Eye (tissue), 1 donor: ENCODE data around the gene KCNE1.
"Not testable (repeated sequence)": the region's sequence is repeated elsewhere in the genome, so short reads cannot be mapped to it uniquely, and the experiment has no call there.

Experiments used
- DNase-seq: peaks from one replicate; pipeline ENCODE4 v3.0.0-alpha.2; 2015

Gene KCNE1

GRCh38 chr21:34510148-34511142, 1.6 kb downstream of the KCNE1 start:
- peak; percentile 57 for DNase-seq

GRCh38 chr21:34509151-34509550, 2.9 kb downstream of the KCNE1 start:
- no peak for DNase-seq

- DNase-seq = no peak
Observed at GRCh38 chr21:34504595-34504994, 7.4 kb downstream of the KCNE1 start.

- DNase-seq = no peak
Observed at GRCh38 chr21:34502480-34503106, 9.4 kb downstream of the KCNE1 start.

GRCh38 chr21:34501716-34502115, 10.3 kb downstream of the KCNE1 start:
- no peak for DNase-seq

- DNase-seq = no peak
Observed at GRCh38 chr21:34500191-34500590, 11.8 kb downstream of the KCNE1 start.

GRCh38 chr21:34499116-34499515, 12.9 kb downstream of the KCNE1 start:
- no peak for DNase-seq

GRCh38 chr21:34498623-34499022, 13.4 kb downstream of the KCNE1 start:
- no peak for DNase-seq

- not testable (repeated sequence) for DNase-seq
Observed at GRCh38 chr21:34483854-34484253, 28.2 kb downstream of the KCNE1 start.

- DNase-seq = not testable (repeated sequence)
Observed at GRCh38 chr21:34483435-34483834, 28.6 kb downstream of the KCNE1 start.

GRCh38 chr21:34467333-34467732, 44.7 kb downstream of the KCNE1 start:
- DNase-seq = not testable (repeated sequence)

- not testable (repeated sequence) for DNase-seq
Observed at GRCh38 chr21:34459426-34459825, 52.6 kb downstream of the KCNE1 start.

GRCh38 chr21:34458266-34458665, 53.7 kb downstream of the KCNE1 start:
- not testable (repeated sequence) for DNase-seq

GRCh38 chr21:34456180-34456579, 55.8 kb downstream of the KCNE1 start:
- DNase-seq = not testable (repeated sequence)

GRCh38 chr21:34455628-34456027, 56.4 kb downstream of the KCNE1 start:
- not testable (repeated sequence) for DNase-seq

GRCh38 chr21:34447018-34447417, 65.0 kb downstream of the KCNE1 start:
- DNase-seq = not testable (repeated sequence)

- not testable (repeated sequence) for DNase-seq
Observed at GRCh38 chr21:34443486-34443885, 68.5 kb downstream of the KCNE1 start.

- not testable (repeated sequence) for DNase-seq
Observed at GRCh38 chr21:34429710-34430109, 82.3 kb downstream of the KCNE1 start.

GRCh38 chr21:34428441-34428840, 83.6 kb downstream of the KCNE1 start:
- not testable (repeated sequence) for DNase-seq

- not testable (repeated sequence) for DNase-seq
Observed at GRCh38 chr21:34427339-34427738, 84.7 kb downstream of the KCNE1 start.

GRCh38 chr21:34423805-34424204, 88.2 kb downstream of the KCNE1 start, which contains the start of gene SMIM34:
Gene SMIM34, minus strand, starts transcription at chr21:34423951. Its CDS starts 112 bp downstream, at chr21:34423839.
- DNase-seq = not testable (repeated sequence)

- not testable (repeated sequence) for DNase-seq
Observed at GRCh38 chr21:34417448-34418077, 94.4 kb downstream of the KCNE1 start.

GRCh38 chr21:34407294-34407693, 104.7 kb downstream of the KCNE1 start:
- not testable (repeated sequence) for DNase-seq
